HG03095 (cell line): Measurements from ENCODE around the gene CDH5.

Experiments used
- ATAC-seq: cut with Tn5 transposase; IDR thresholded peaks from one replicate; pipeline ENCODE4 v1.9.1; 2021; ENCODE audit warnings: moderate library complexity; ENCODE audit not compliant: unreplicated experiment

Gene CDH5

DNA sequence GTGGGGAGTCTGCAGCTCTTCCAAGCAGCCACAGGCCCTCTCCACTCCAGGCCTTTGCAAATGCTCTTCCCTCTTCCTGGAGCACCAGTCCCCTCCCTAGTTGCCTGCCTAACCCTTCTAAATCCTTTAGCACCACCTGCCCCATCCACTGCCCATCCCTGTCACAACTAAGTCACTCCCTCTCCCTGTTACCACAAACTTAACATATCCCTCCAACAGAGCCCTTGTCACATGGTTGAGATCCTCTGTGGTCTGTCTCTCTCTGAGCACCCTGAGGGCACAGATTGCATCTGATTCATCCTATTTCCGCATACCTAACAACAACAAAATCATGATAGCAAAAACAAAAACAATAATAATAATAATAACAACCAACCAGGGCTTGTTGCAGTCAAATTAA, 49.6 kb downstream of the CDH5 start:
- no peak for ATAC-seq

DNA sequence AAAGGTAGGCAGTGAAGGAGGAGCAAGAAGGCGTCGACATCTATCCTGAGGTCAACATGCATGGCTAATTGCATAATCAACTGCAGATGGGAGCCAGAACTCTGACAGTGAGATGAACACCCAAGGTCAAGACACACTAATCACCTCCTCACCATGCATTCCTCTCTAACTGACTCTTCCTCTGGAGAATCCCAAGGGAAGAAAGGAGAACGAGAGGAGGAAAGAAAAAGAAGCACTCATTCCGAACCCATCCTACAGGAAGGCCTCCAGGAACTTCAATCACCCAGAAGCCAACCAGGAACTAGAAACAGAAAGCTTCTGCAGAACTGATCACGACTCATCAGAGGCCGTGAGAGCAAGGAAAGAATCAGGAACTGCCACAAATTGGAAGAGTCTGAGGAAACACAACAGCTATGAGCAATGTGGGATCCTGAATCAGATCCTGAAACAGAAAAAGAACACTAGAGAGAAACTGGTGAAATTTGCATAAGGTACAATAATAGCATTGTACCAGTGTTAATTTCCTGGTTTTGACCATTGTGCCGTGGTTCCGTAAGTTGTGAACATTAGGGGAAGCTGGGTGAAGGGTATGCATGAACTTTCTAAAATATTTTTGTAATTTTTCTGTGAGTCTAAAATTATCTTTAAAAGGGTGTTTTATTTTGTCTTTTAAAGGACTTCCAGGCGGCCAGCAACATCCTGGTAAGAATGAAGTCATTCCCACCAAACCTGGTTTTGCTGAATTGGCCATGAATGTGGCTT, 50.6 kb downstream of the CDH5 start:
- no peak for ATAC-seq

DNA sequence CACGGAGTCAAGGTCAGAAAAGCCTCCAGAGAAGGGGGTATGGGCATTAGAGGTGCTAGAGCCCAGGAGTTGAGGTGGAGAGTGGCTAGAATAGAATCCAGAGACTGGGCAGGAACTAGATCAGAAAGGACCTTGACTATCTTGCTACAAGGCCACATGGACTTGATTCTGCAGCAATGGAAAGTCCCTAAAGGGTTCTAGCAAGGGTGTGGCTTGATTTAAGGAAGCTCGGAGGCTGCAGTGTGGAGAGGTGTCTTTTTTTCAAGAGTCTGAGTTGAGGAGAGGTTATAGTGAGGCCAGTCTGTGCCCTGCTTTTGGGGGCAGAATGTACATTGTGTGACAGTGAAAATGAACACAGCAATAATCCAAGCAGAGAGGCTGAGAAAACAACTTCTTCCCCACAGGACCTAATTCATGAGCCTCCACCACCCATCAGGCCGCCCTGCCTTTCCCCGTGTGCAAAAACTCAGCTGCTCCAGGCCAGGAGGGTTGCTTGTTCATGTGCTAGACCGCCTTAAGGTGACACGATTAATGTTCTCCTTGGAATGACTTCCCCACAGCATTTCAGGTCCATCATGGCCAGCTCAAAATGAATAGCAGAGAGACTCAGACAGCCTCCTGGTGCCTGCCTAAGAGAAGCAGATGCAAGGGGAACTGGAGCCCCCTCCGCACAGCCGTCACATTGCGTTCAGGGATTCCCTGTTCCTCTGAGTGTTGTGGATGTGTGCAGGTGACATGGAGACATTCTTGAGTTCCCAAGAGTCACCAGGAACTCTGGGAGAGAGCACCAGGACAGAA, 51.9 kb downstream of the CDH5 start:
- ATAC-seq, result no peak

DNA sequence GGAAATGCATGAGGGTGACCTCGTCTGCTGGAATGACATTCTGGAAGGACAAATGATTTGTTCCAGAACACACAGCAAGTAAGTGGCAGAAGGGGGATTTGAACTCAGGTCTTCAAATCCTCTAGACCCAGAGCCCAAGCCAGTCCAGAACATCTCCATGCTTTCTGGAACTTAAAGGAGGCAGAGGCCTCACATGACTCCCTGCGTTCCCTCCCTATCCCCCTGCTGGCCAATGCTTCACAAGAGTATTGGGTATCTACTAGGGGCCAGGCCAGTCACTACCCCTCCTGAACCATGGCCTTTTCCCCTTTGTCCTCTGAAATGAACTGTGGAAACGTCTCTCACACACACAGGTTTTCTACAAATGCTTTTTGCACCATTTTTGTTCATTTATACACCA, 53.0 kb downstream of the CDH5 start:
- ATAC-seq, result no peak

DNA sequence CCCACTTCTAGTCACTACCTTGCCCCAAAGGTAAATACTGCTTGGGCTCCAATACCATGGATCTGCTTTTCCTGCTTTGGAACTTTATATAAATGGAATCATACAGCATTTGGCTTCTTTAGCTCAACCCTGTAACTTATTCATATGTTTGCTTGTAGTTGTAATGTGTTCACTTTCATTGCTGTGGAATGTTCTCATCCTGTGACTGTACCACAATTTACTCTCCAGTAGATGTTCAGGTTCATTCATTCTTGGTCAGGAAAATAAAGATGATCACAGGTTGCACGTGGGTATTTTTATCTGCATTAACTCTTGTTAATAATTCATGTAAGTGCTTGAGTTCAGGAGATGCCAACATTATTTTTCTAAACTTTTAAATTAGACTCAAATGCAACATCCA, 53.9 kb downstream of the CDH5 start:
- no peak for ATAC-seq

DNA sequence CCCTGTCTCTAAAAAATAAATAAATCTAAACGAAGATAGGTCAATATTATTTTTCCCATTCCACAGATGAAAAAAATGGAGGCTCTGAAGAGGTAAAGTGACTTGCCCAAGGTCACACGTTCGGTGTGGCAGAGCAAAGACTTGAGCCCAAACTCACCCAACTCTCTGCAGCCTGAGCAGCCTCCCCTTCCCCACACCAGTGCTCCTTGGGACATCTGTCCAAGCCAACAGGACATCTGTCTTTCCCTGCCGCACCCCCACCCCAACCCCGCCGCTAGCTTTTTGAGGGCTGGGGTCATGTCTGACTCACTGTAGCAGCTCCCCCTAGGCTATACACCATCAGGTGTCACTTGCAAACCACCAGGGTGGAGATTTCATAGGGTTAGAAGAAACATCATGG, 55.4 kb downstream of the CDH5 start:
- no peak for ATAC-seq

DNA sequence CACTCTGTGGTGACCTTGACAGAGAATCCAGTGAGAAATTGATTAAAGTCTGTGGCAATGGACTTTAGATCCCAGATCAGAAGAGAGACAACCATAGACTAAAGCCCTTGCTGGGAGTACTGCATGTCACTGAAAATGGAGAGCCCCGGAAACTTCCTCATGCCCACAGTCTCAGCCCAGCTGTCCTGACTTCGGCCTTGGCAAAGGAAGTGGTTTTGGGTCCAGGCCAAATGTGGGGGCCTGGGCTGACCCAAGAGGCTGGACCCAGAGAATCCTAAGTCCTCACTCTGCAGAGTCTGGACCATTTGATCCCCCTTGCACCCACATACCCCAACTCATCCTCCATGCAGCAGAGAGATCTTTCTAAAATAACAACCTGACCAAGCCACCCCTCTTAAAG, 55.9 kb downstream of the CDH5 start:
- ATAC-seq, result no peak

DNA sequence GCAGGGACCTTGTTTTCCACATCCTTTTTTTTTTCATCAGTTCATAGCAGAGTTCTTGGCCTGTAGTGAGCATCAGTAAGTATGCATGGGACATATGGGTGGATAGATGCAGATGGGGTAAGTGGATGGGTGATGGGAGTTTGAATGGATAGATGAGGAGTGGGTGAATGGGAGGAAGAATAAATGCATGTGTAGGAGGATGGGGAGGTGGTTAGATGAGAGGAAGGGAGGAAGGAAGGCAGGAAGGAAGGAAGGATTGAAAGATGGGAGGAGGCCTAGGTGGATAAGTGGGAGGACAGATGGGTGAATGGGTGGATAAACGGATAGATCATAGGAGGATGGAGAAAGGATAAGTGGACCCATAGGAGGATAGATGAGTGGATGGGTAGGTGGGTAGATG, 56.7 kb downstream of the CDH5 start:
- no peak for ATAC-seq

DNA sequence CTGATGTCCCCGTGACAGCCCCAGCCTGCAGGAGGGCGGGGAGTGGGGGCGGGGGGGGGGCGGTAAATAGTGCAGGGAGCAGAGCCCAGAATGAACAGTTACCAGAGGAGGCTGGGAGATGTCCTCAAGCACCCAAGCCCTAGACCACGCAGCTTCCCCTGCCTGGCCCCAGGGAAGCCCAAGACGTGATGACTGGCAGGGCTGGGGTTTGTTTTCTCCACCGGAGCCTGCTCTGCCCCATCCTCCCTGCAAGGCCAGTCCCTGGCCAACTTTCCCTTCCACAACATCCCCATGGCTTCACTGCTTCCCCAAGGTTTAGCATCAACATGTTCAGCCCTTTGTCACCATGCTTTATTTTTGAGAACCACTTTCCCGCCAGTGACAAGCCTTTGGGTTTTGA, 59.2 kb downstream of the CDH5 start:
- no peak for ATAC-seq

DNA sequence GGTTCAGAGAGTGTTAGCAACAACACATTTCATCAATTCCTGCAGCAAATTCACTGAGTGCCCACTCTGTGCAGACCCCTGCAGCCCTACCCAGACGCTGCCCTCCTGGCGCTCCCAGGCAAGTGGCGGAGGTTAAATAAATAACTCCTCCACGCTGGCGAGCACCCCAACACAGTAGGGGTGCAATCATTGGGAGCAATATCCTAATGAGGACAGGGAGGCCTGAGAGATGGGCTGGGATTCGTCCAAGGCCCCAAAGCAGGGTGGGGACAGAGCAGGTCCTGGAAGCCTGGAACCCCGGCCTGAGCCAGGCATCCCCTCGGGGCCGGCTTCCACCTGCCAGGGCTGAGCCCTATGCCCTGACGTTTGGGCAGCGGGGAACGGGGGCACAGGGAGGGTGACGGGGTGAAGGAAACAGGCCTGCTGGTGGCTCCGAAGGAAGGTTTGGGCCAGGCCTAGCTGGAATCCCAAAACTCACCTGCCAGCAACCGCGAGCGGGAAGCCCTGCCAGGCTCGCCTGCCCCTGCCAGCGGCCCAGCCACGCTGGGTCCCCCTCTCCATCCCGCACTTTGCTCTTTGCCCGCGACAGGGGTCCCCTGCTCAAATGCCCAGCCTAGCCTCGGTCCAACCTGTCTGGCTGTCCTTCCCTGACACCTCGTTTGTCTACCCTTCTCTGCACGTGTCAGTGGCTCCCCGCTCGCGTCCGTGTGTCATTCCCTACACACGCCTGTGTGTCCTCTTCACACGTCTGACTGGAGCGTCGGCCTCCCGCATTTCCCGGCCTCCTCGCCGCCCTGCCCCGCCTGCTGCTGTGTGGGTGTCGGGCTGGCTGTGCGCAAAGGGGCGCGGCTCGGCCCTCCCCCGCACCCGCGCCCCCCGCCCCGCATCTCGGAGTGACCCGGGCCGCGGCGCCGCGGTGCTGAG, 59.9 kb downstream of the CDH5 start:
- ATAC-seq, result no peak

DNA sequence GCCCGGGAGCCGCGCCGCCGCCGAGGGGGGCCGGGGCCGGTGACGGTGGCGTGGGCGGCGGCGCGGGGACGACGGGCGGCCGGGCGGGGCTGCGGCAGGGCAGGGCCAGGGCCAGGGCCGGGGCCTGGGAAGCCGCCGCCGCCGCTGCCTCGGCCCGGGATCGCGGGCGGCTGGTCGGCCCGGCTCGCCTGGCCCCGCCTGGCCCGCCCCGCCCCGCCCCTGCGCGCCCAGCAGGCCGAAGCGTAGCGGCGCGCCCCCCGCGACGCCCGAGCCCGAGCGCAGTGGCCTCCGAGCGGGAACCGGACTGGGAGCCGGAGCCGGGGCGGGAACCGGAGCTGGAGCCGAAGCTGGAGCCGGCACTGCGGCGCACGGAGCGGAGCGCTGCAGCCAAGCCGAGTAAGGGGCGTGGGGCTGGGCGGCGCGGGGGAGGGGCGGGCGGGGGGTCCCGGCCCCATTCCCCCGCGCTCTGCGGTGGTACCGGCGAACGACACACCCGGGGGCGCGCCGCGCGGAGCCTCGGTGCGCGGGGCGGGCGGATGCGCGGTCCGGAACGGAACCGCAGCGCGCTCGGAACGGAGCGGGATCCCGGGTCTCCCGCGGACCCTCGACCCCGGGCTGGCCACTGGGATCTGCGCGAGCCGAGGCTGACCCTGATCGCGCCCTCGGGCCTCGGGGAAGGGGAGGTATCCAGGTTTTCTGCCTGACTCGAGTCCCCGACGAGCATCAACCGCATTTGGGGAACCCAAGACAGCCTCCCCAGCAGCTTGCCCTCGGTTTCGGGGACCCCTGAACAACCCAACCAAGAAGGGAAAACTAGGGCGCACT, 60.8 kb downstream of the CDH5 start, which contains the start of gene BEAN1:
TSS of gene BEAN1 (plus strand) at position 260 of the 825 bp plus-strand sequence. CDS start 10,382 bp downstream, outside the sequence.
- no peak for ATAC-seq

DNA sequence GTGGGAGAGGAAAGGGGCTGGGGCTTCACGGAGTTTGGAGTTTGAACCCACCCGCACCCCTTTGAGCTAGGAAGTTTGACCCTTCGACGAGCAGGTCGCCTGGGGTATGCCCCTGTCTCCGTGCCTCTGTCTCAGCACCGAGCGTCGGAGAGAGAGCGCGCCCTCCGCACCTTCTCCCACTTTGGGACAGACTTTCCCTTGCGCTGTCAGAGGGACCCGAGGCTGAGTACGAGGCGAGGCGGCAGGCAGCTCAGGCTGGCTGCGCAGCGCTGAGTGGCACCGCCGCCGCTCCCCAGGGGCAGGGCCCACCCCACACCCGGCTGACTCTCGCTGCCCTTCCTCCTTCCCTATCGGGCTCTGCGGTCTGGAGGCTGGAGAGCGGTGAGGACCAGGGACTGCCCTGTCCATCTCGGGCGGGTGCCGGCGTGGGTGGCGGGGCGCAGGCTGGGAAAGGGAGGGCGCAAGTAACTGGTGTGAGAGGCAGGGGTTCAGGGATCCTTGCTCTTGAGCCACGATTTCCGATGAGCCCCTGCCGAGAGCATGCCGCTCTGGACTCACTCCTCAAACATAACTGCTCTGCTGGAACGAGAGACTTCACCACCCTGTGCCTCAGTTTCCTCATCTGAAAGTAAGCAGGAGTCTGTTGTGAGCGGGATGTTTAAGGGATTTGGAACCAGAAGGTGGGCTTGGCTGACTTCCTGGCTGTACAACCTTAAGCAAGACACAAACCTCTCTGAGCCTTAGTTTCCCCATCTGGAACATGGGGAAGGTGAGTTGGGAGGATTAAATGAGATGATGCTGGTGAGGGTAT, 61.6 kb downstream of the CDH5 start:
- no peak for ATAC-seq

DNA sequence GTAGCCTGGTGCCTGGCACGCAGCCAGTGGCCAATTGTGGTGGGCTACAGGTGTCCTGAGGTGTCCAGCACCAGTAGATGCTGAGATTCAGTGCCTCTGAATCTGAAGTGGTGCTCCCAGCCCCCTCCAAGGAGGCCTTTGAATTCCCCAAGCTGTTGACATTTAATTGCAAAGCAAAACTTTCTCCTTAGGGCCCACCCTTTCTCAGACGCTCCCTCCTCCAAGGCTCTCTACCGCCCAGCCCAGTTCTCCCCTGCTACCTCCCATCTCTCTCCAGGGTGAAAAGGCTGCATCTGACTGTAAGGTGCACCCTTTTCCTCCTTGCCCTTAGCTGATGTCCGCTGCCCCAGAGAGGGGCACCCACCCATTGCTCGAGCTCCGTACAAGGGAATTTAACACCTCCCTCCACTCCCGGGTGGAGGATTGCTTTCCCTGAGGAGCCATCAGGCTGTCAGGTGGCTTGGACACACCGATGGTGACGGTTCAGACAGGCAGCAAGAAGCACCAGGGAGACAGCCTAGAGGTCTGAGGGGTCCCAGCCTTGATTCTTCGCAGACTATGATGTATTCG, 62.3 kb downstream of the CDH5 start:
- no peak for ATAC-seq

DNA sequence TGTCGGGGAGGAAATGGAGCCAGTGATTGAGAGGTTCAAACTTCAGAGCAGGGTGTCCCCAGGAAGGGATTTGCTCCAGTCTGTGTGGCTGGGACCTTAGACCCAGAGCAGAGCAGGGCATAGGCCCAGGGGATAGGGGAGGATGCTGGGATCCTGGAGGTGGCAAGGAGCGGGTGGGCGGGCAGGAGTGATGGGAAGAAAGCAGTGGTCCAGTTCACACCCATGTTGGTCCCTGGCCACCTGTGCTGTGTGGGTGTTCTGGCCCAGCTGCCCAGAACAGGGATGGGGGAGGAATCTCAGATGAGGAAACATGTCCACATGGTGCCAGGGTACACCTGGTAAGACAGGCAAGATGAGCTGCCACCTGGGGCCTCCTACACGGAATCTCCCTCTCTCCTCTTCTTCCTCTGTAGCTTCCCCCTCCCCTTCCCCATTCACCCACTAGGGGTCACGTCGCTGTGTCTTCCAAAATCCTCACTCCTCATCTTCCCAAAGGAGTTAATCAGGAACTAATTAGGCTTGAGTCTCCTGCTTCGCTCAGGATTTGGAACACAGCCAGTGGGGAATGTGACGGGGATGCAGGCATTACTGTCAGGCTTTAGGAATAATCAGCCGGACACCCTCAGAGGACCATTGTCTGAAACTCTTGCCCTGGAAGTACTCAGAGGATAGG, 62.9 kb downstream of the CDH5 start:
- no peak for ATAC-seq

DNA sequence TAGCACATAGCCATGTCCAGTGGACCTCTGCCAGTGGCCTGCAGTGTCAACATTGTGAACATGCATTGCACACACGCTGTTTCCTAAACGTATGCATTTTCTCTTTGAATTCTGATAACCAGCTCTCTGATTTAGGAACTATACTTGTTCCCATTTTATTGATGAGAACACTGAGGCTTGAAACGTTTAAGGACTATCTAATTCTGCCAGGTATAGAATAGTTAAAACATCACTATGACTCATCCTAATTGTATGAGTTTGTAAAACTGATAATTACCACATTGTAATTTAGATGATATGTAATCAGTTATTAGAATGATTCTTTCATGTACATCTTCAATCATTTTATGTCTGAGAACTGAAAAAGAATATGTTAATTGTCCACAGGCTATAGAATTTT, 63.7 kb downstream of the CDH5 start:
- ATAC-seq, result no peak

DNA sequence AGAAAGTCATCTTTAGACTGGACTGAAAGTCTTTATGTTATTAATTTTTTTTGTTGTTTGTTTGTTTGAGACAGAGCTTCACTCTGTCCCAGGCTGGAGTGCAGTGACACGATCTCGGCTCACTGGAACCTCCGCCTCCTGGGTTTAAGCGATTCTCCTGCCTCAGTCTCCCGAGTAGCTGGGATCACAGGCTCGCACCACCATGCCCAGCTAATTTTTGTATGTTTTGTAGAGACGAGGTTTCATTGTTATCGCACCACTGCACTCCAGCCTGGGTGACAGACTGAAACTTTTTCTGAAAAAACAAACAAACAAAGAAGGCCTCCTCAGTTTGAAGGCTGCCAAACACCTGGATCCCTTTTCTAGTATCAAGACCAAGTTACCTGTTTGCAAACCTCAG, 65.3 kb downstream of the CDH5 start:
- ATAC-seq, result no peak

DNA sequence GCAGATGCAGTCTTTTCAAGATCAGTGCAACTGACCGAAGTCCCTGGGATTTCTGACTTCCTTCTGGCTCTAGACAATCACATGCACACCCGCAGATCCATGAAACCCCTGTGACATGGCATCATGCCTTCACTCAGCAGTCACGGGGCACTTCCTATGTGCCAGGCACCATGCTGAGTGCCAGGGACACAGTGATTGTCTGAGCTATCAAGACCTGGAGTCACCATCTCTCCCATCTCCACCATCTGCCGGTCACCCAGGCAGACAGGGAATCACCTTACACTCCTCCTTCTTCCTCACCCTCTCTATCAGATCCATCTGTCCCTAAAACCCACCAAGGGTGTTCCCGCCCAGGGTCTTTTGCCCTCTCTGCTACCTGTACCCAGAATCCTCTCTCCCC, 65.9 kb downstream of the CDH5 start:
- no peak for ATAC-seq

DNA sequence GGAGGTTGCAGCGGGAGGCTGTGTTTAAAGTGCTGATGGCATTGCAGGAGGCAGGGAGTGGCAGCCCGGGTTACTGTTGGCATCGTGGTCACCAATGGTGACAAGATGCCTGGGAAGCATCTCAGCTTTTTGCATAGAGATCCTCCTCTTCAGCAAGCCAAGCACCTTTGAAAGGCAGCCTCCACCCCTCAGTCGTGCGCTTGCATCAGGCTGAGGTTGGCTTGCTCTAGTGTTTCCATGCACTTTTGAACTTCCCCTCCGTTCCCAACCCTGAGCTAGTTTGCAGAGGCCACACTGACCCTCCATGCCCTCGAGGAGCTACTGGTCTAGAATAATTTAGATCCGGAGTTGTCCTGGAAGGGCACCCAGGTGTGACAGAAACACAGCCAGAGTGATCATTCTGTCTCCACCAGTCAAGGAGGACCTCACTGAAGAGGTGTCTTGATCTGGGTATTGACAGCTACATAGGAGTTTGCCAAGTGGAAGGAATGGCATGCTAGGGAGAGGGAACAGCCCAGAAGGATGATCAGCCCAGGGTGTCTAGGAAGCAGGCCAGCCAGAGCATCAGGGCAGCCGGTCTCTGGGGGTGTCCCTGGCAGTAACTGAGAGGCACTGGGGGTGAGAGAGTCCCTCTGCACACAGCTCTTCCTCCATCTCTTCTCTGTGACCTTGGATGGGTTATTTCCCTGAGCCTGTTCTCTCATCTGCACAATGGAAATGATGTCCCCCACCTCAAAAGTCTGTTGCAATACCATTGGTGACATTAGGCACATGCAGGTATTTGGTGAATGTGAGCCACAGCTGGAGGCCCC, 68.3 kb downstream of the CDH5 start:
- no peak for ATAC-seq
